Mesenteric fat pad (tissue), 1 donor: Measurements from ENCODE around the gene CRYBG3. TPM values are rescaled to one million over a fixed set of nuclear protein-coding genes. Genes with fewer than 3 reads are reported as not detected.

ENCODE experiments used
- DNase-seq: peaks from one replicate; pipeline ENCODE4 v3.0.0-alpha.2; 2020; ENCODE audit warnings: low spot score
- total RNA-seq: library from RNA; stranded (reverse); fragmentation: NEBNext Ultra II Directional; extraction: Animal tissue kit (Norgen Biotek cat#: 25700); gene quantifications from one replicate; pipeline ENCODE4 v1.2.1, GENCODE V29; 2021
- donor health status: DM: yes; HTN: yes; CAD: no.

The CRYBG3 gene
- total RNA-seq, 1 donor from 2014 or later: 39.4 TPM

- DNase-seq: peak; percentile 92
Observed at GRCh38 chr3:97971679-97972567, 150.1 kb downstream of the CRYBG3 start, which contains the start of gene RIOX2. Gene RIOX2, minus strand, starts transcription at chr3:97972431. Its CDS starts 4,838 bp downstream, at chr3:97967593.

- DNase-seq: no peak
Observed at GRCh38 chr3:97972976-97973375, 151.2 kb downstream of the CRYBG3 start.

- no peak for DNase-seq
Observed at GRCh38 chr3:97974996-97975395, 153.2 kb downstream of the CRYBG3 start.

GRCh38 chr3:97975466-97975865, 153.7 kb downstream of the CRYBG3 start:
- DNase-seq: no peak

GRCh38 chr3:97979610-97980009, 157.8 kb downstream of the CRYBG3 start:
- no peak for DNase-seq

GRCh38 chr3:97981886-97982285, 160.1 kb downstream of the CRYBG3 start:
- DNase-seq: no peak

- no peak for DNase-seq
Observed at GRCh38 chr3:97983933-97984491, 162.2 kb downstream of the CRYBG3 start.

GRCh38 chr3:97987306-97987705, 165.5 kb downstream of the CRYBG3 start:
- DNase-seq: no peak

GRCh38 chr3:97988784-97989568, 167.2 kb downstream of the CRYBG3 start:
- DNase-seq: no peak

GRCh38 chr3:97990624-97991292, 168.9 kb downstream of the CRYBG3 start:
- no peak for DNase-seq

GRCh38 chr3:97991293-97991682, 169.5 kb downstream of the CRYBG3 start:
- DNase-seq: no peak

GRCh38 chr3:97992547-97993173, 170.8 kb downstream of the CRYBG3 start:
- DNase-seq: no peak

- DNase-seq: no peak
Observed at GRCh38 chr3:97993526-97993925, 171.7 kb downstream of the CRYBG3 start.

GRCh38 chr3:97994328-97994945, 172.6 kb downstream of the CRYBG3 start:
- DNase-seq: no peak

Other genes starting within 250 kb of the CRYBG3 start
- gene ARL6, start 57.3 kb upstream of the CRYBG3 start, total RNA-seq: 4.0 TPM
- 35.2 TPM for gene RIOX2, start 150.4 kb downstream of the CRYBG3 start, total RNA-seq
- not detected for gene GABRR3, start 213.3 kb downstream of the CRYBG3 start, total RNA-seq